Measurements from ENCODE around the gene LITAFD.
"Not testable (repeated sequence)": the region's sequence is repeated elsewhere in the genome, so short reads cannot be mapped to it uniquely, and the experiment has no call there.

Gene LITAFD

GRCh38 chr16:8872967-8873865 lies 8.9 kb upstream of the LITAFD start:
- DNase-seq: no peak

- not testable (repeated sequence) for DNase-seq
These were observed 8.3 kb upstream of the LITAFD start for GRCh38 chr16:8873866-8874195.

GRCh38 chr16:8874388-8874787 lies 7.8 kb upstream of the LITAFD start:
- DNase-seq: no peak

- not testable (repeated sequence) for DNase-seq
These were observed 6.8 kb upstream of the LITAFD start for GRCh38 chr16:8875317-8875716.

- DNase-seq: no peak
These were observed 4.1 kb upstream of the LITAFD start for GRCh38 chr16:8877894-8878522.

GRCh38 chr16:8878523-8878911 lies 3.6 kb upstream of the LITAFD start:
- DNase-seq: no peak

GRCh38 chr16:8880839-8881510 lies 1.2 kb upstream of the LITAFD start:
- DNase-seq: no peak

- DNase-seq: no peak
These were observed 700 bp downstream of the LITAFD start for GRCh38 chr16:8882725-8883377.

- no peak for DNase-seq
These were observed 3.8 kb downstream of the LITAFD start for GRCh38 chr16:8885674-8886592.

GRCh38 chr16:8886593-8887430 lies 4.7 kb downstream of the LITAFD start:
- DNase-seq: no peak

GRCh38 chr16:8887431-8887765 lies 5.2 kb downstream of the LITAFD start:
- DNase-seq: no peak

GRCh38 chr16:8887952-8888560 lies 5.9 kb downstream of the LITAFD start:
- no peak for DNase-seq

GRCh38 chr16:8888951-8889892 lies 7.1 kb downstream of the LITAFD start:
- no peak for DNase-seq

- no peak for DNase-seq
These were observed 7.9 kb downstream of the LITAFD start for GRCh38 chr16:8889893-8890548.

GRCh38 chr16:8890549-8890921 lies 8.4 kb downstream of the LITAFD start:
- no peak for DNase-seq

GRCh38 chr16:8892101-8892575 lies 10.0 kb downstream of the LITAFD start:
- DNase-seq: no peak

GRCh38 chr16:8893426-8893825 lies 11.3 kb downstream of the LITAFD start:
- DNase-seq: no peak

GRCh38 chr16:8893976-8894690 lies 12.0 kb downstream of the LITAFD start:
- DNase-seq: no peak
